Measurements from ENCODE around the gene MID1. TPM values are rescaled to one million over a fixed set of nuclear protein-coding genes. Genes with fewer than 3 reads are reported as not detected.

The MID1 gene
- total and polyA plus RNA-seq, 9 of the 15 experiments (the other 6 are each of a cell fraction or from before 2014, with no cell fraction given): 0.07 to 0.54 (median 0.33) TPM

- H3K9me1 ChIP-seq (ENCODE audit: control insufficient read depth, insufficient read depth, low read length): no peaks in the 10 kb centered on the region
- ATAC-seq (no peak), DNase-seq (ENCODE audit: extremely low read depth in 1 of 4, low spot score in 3 of 4) (no peak), FAIRE-seq (no peak)
- WGBS (ENCODE audit: insufficient coverage, low coverage, missing lambda C conversion rate): 27% methylated on average over 3 of the region's 4 CpGs
- H3K27me3 ChIP-seq (ENCODE audit: control insufficient read depth in 2 of 2, insufficient read depth in 2 of 2, low read length in 2 of 2): no peaks in the 10 kb centered on the region
- TF ChIP-seq HLTF (IDR thresholded peaks at IDR 0.05) (no peak), SLC30A9 (CRISPR knock-in tag; IDR thresholded peaks at IDR 0.05) (no peak)
- no peaks in the 10 kb centered on the region for H3K79me2 ChIP-seq (ENCODE audit: control insufficient read depth, insufficient read depth, low read length)
- H3K9me3 ChIP-seq (replicated peaks; ENCODE audit: control insufficient read depth, insufficient read depth, low read depth, low read length): no peaks in the 10 kb centered on the region
- intact Hi-C loops (cut with micrococcal nuclease): no loop called here
- H3K9ac ChIP-seq (ENCODE audit: insufficient read depth in 1 of 2, low read depth in 2 of 2, low read length in 2 of 2): no peak overlapping the region
- in situ Hi-C loops (cut with MboI): no loop called here
- BruUV-seq (replicated peaks): no TSS peak
- ChIA-PET POLR2A (no interaction called here), CTCF (ENCODE audit: low intra/inter-chr PET ratio) (no interaction called here)
- no peak overlapping the region for H3K4me2 ChIP-seq (ENCODE audit: insufficient read depth, low read length)
- H4K20me1 ChIP-seq (replicated peaks; ENCODE audit: control insufficient read depth, insufficient read depth, low read length): no peaks in the 10 kb centered on the region
- peaks cover 3 to 10% of the 10 kb centered on the region in 2 experiments; a peak in 3 of 5 replicates for H3K4me1 ChIP-seq (replicated peaks in 1 of 2; ENCODE audit: control insufficient read depth in 2 of 2, insufficient read depth in 2 of 2, low read length in 2 of 2)
- no peak overlapping the region for H3K27ac ChIP-seq (ENCODE audit: extremely low read depth, low read depth, low read length)
- no peak overlapping the region for H3K4me3 ChIP-seq
- H3K36me3 ChIP-seq (ENCODE audit: control insufficient read depth, insufficient read depth, low read length): no peaks in the 10 kb centered on the region
- no peak overlapping the region for H2AFZ ChIP-seq (ENCODE audit: low read depth, low read length)
Measured at GRCh38 chrX:10576186-10576585, 44.2 kb downstream of the MID1 start.

DNA sequence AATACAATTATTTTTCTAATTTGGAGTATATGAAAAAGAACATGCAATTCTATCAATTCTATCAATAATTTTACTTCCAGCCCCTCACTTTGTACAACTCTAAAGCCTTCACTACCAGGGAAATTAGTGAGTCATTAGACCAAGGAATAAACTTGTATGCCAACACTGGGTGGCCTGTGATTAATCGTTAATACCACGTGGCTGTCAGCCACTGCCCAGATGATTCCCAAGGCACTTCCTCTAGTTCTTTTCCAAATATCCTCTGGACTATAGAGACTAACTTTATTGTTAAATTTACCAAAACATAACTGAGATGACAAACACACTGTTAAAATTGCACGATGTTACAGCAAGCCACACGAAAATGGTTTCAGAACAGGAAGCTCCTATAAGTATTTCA is 45.7 kb downstream of the MID1 start:
- H3K27me3 ChIP-seq (ENCODE audit: control insufficient read depth in 2 of 2, insufficient read depth in 2 of 2, low read length in 2 of 2): no peaks in the 10 kb centered on the region
- H3K36me3 ChIP-seq (ENCODE audit: control insufficient read depth, insufficient read depth, low read length): no peaks in the 10 kb centered on the region
- peaks cover 0 to 10% of the 10 kb centered on the region in 2 experiments; a peak in 3 of 5 replicates for H3K4me1 ChIP-seq (replicated peaks in 1 of 2; ENCODE audit: control insufficient read depth in 2 of 2, insufficient read depth in 2 of 2, low read length in 2 of 2)
- ChIA-PET POLR2A (no interaction called here), CTCF (ENCODE audit: low intra/inter-chr PET ratio) (no interaction called here)
- no peaks in the 10 kb centered on the region for H3K79me2 ChIP-seq (ENCODE audit: control insufficient read depth, insufficient read depth, low read length)
- no peaks in the 10 kb centered on the region for H3K9me3 ChIP-seq (replicated peaks; ENCODE audit: control insufficient read depth, insufficient read depth, low read depth, low read length)
- no peaks in the 10 kb centered on the region for H3K9me1 ChIP-seq (ENCODE audit: control insufficient read depth, insufficient read depth, low read length)
- H3K4me3 ChIP-seq: no peak overlapping the region
- no peak overlapping the region for H3K27ac ChIP-seq (ENCODE audit: extremely low read depth, low read depth, low read length)
- FAIRE-seq: no peak
- in situ Hi-C loops (cut with MboI) (no loop called here), intact Hi-C loops (cut with micrococcal nuclease) (no loop called here)
- no peak for ATAC-seq
- H3K9ac ChIP-seq (ENCODE audit: insufficient read depth in 1 of 2, low read depth in 2 of 2, low read length in 2 of 2): no peak overlapping the region
- H4K20me1 ChIP-seq (replicated peaks; ENCODE audit: control insufficient read depth, insufficient read depth, low read length): no peaks in the 10 kb centered on the region
- H2AFZ ChIP-seq (ENCODE audit: low read depth, low read length): no peak overlapping the region
- H3K4me2 ChIP-seq (ENCODE audit: insufficient read depth, low read length): no peak overlapping the region
- BruUV-seq (replicated peaks): no TSS peak
- TF ChIP-seq ZNF224 (CRISPR knock-in tag; IDR thresholded peaks at IDR 0.05) (no peak), YY1 (IDR thresholded peaks at IDR 0.05; ENCODE audit: borderline replicate concordance in 1 of 3, control insufficient read depth in 1 of 3, extremely low read depth in 1 of 3, insufficient read depth in 3 of 3, insufficient read length in 1 of 3, insufficient replicate concordance in 2 of 3, low read depth in 1 of 3, low read length in 2 of 3) (no peak), ZZZ3 (IDR thresholded peaks at IDR 0.05) (no peak), ZFP30 (CRISPR knock-in tag; IDR thresholded peaks at IDR 0.05; ENCODE audit: borderline replicate concordance) (no peak), NCOR1 (IDR thresholded peaks at IDR 0.05) (no peak), ARID1B (IDR thresholded peaks at IDR 0.05) (no peak)
- 9% methylated on average over 4 of the region's 4 CpGs for WGBS (ENCODE audit: insufficient coverage, low coverage, missing lambda C conversion rate)
- DNase-seq (ENCODE audit: extremely low read depth in 1 of 4, low spot score in 3 of 4): no peak
